Measurements from ENCODE around the gene PGAM1.

The PGAM1 gene

GRCh38 chr10:97456034-97456685 is 30.2 kb downstream of the PGAM1 start:
- Histone ChIP-seq H3K36me3 (replicated peaks; ENCODE audit: insufficient read depth, low read length) (peaks cover 21% of the 10 kb centered on the region), H3K27me3 (replicated peaks; ENCODE audit: insufficient read depth, low read length) (no peaks in the 10 kb centered on the region), H3K4me3 (ENCODE audit: low read length) (no peak overlapping the region), H3K9ac (ENCODE audit: low read length) (no peak overlapping the region), H3K9me3 (replicated peaks; ENCODE audit: insufficient read depth, low read length) (no peaks in the 10 kb centered on the region), H3K27ac (ENCODE audit: low read length) (no peak overlapping the region), H3K9me2 (replicated peaks; ENCODE audit: insufficient read depth, low read length) (no peaks in the 10 kb centered on the region), H3K4me1 (ENCODE audit: low read length) (no peaks in the 10 kb centered on the region), H3K79me2 (ENCODE audit: low read length) (peaks cover 19% of the 10 kb centered on the region), H4K20me1 (ENCODE audit: insufficient read depth, low read length) (no peaks in the 10 kb centered on the region), H2AFZ (ENCODE audit: low read length) (no peak overlapping the region), H3F3A (ENCODE audit: insufficient read depth, low read length) (no peaks in the 10 kb centered on the region), H3K4me2 (ENCODE audit: low read depth, low read length) (no peak overlapping the region)
- no peak for TF ChIP-seq EZH2phosphoT487 (IDR thresholded peaks at IDR 0.05; ENCODE audit: low read length)
- DNase-seq, result no peak

GRCh38 chr10:97456686-97457065 is 30.7 kb downstream of the PGAM1 start:
- Histone ChIP-seq H3K9ac (ENCODE audit: low read length) (no peak overlapping the region), H2AFZ (ENCODE audit: low read length) (no peak overlapping the region), H3K4me3 (ENCODE audit: low read length) (no peak overlapping the region), H3K4me1 (ENCODE audit: low read length) (no peaks in the 10 kb centered on the region), H3K4me2 (ENCODE audit: low read depth, low read length) (no peak overlapping the region), H3K27ac (ENCODE audit: low read length) (no peak overlapping the region), H3K9me2 (replicated peaks; ENCODE audit: insufficient read depth, low read length) (no peaks in the 10 kb centered on the region), H3K36me3 (replicated peaks; ENCODE audit: insufficient read depth, low read length) (peaks cover 22% of the 10 kb centered on the region), H4K20me1 (ENCODE audit: insufficient read depth, low read length) (no peaks in the 10 kb centered on the region), H3K79me2 (ENCODE audit: low read length) (peaks cover 14% of the 10 kb centered on the region), H3F3A (ENCODE audit: insufficient read depth, low read length) (no peaks in the 10 kb centered on the region), H3K9me3 (replicated peaks; ENCODE audit: insufficient read depth, low read length) (no peaks in the 10 kb centered on the region), H3K27me3 (replicated peaks; ENCODE audit: insufficient read depth, low read length) (no peaks in the 10 kb centered on the region)
- no peak for TF ChIP-seq EZH2 (optimal IDR thresholded peaks at IDR 0.05; ENCODE audit: low read depth, low read length)
- DNase-seq, result no peak

DNA sequence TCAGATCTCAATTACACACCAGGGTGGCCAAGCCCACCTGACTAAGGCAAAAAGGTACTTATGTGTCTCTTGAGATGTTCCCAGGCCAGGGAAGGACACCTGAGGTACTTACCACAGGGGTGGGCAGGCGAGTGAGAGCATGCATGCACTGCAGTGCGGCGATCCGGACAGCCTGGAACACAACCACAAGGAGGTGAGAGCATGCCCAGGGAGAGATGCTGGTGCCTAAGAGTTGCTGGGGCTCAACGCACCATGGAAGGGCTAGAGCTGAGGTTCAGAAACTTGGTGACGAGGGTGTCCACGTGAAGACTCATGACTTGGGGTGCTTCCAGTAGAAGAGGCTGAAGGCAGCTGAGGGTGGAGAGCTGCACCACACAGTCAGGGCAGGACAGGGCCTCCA is 33.1 kb downstream of the PGAM1 start:
- H3K79me2 ChIP-seq (ENCODE audit: low read length), result peaks cover 4% of the 10 kb centered on the region; the same call in 1 of the 2 replicates
- H3K9ac ChIP-seq (ENCODE audit: low read length), result no peak overlapping the region
- peaks cover 28% of the 10 kb centered on the region for H3K36me3 ChIP-seq (replicated peaks; ENCODE audit: insufficient read depth, low read length)
- TF ChIP-seq EZH2phosphoT487 (IDR thresholded peaks at IDR 0.05; ENCODE audit: low read length) (no peak), EZH2 (optimal IDR thresholded peaks at IDR 0.05; ENCODE audit: low read depth, low read length) (no peak)
- TF ChIP-seq, protein P1, sequence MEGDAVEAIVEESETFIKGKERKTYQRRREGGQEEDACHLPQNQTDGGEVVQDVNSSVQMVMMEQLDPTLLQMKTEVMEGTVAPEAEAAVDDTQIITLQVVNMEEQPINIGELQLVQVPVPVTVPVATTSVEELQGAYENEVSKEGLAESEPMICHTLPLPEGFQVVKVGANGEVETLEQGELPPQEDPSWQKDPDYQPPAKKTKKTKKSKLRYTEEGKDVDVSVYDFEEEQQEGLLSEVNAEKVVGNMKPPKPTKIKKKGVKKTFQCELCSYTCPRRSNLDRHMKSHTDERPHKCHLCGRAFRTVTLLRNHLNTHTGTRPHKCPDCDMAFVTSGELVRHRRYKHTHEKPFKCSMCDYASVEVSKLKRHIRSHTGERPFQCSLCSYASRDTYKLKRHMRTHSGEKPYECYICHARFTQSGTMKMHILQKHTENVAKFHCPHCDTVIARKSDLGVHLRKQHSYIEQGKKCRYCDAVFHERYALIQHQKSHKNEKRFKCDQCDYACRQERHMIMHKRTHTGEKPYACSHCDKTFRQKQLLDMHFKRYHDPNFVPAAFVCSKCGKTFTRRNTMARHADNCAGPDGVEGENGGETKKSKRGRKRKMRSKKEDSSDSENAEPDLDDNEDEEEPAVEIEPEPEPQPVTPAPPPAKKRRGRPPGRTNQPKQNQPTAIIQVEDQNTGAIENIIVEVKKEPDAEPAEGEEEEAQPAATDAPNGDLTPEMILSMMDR (IDR thresholded peaks at IDR 0.05; ENCODE audit: low read length), result no peak
- H3K9me3 ChIP-seq (replicated peaks; ENCODE audit: insufficient read depth, low read length), result no peaks in the 10 kb centered on the region
- no peak overlapping the region for H3K4me2 ChIP-seq (ENCODE audit: low read depth, low read length)
- H3K9me2 ChIP-seq (replicated peaks; ENCODE audit: insufficient read depth, low read length), result no peaks in the 10 kb centered on the region
- H3K4me1 ChIP-seq (ENCODE audit: low read length), result 0 out of 2 replicates have a peak, but pooled peaks cover 4% of the 10 kb centered on the region
- H3K4me3 ChIP-seq (ENCODE audit: low read length), result no peak overlapping the region
- no peak for DNase-seq
- no peaks in the 10 kb centered on the region; the same call in 1 of the 2 replicates for H4K20me1 ChIP-seq (ENCODE audit: insufficient read depth, low read length)
- H3K27ac ChIP-seq (ENCODE audit: low read length), result no peak overlapping the region
- no peak overlapping the region for H2AFZ ChIP-seq (ENCODE audit: low read length)
- H3K27me3 ChIP-seq (replicated peaks; ENCODE audit: insufficient read depth, low read length), result no peaks in the 10 kb centered on the region
- H3F3A ChIP-seq (ENCODE audit: insufficient read depth, low read length), result peaks cover 9% of the 10 kb centered on the region

DNA sequence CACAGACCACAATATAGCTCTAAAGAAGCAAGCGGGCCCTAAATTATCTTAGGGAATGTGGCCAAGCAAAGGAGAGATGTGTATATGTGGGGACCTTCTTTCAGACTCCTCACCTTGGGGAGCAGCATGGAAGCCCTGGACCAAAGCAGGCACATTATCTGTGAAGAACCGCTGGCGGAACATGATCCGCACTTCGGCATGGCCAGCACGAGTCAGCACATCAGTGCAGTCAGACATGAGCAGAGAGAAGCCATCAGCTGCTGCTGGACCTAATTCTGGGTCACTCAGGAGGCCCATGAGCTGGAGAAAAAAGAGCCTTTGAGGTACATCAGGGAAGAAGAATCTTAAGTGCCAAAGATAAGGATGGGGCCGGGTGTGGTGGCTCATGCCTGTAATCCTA is 33.9 kb downstream of the PGAM1 start:
- Histone ChIP-seq H3K79me2 (ENCODE audit: low read length) (no peaks in the 10 kb centered on the region), H3K27me3 (replicated peaks; ENCODE audit: insufficient read depth, low read length) (no peaks in the 10 kb centered on the region), H3K4me3 (ENCODE audit: low read length) (no peak overlapping the region), H2AFZ (ENCODE audit: low read length) (no peak overlapping the region), H3F3A (ENCODE audit: insufficient read depth, low read length) (peaks cover 14% of the 10 kb centered on the region), H3K4me1 (ENCODE audit: low read length) (0 out of 2 replicates have a peak, but pooled peaks cover 8% of the 10 kb centered on the region), H4K20me1 (ENCODE audit: insufficient read depth, low read length) (no peaks in the 10 kb centered on the region; the same call in 1 of the 2 replicates), H3K9me2 (replicated peaks; ENCODE audit: insufficient read depth, low read length) (no peaks in the 10 kb centered on the region), H3K9me3 (replicated peaks; ENCODE audit: insufficient read depth, low read length) (no peaks in the 10 kb centered on the region), H3K9ac (ENCODE audit: low read length) (no peak overlapping the region), H3K36me3 (replicated peaks; ENCODE audit: insufficient read depth, low read length) (peaks cover 28% of the 10 kb centered on the region), H3K27ac (ENCODE audit: low read length) (no peak overlapping the region), H3K4me2 (ENCODE audit: low read depth, low read length) (no peak overlapping the region)
- no peak for DNase-seq
- TF ChIP-seq, protein P1 (IDR thresholded peaks at IDR 0.05; ENCODE audit: low read length), result no peak
- TF ChIP-seq EZH2phosphoT487 (IDR thresholded peaks at IDR 0.05; ENCODE audit: low read length), result no peak
- TF ChIP-seq EZH2 (optimal IDR thresholded peaks at IDR 0.05; ENCODE audit: low read depth, low read length), result no peak
